ENCODE results near the gene RASAL2. TPM values are rescaled to one million over a fixed set of nuclear protein-coding genes. Genes with fewer than 3 reads are reported as not detected.

Gene RASAL2
- total RNA-seq, 4 donors from 2014 or later, result 26.0 to 51.4 (median 31.0) TPM

GRCh38 chr1:178533121-178533946 is 439.4 kb downstream of the RASAL2 start:
- DNase-seq (ENCODE audit: low spot score in 2 of 2), result no peak
- 76 to 77% methylated on average over 9 of the region's 9 CpGs for WGBS, 2 donors
- H3K4me3 ChIP-seq (ENCODE audit: low read depth, poor library complexity, severe bottlenecking), result no peak overlapping the region
- intact Hi-C loops (cut with DNase I; ENCODE audit: low total_unique reads), result loop anchor here (10.0 kb wide), 1 partner anchor 831 kb away; the partner anchor contains the start of gene AXDND1
- TF ChIP-seq POLR2A (IDR thresholded peaks at IDR 0.05) (no peak), CTCF (IDR thresholded peaks at IDR 0.05) (no peak)

Other genes starting within 250 kb of the RASAL2 start
- gene SEC16B, start 124.0 kb upstream of the RASAL2 start, total RNA-seq, result 1 to 10 TPM in 3 of 4 donors, under 1 TPM in 1; 0.21 to 1.8 (median 1.4) TPM